Measurements from ENCODE around the gene LPP. TPM values are rescaled to one million over a fixed set of nuclear protein-coding genes. Genes with fewer than 3 reads are reported as not detected.

LPP gene
- total RNA-seq, 4 donors from 2014 or later, result 141 to 248 (median 185) TPM

DNA sequence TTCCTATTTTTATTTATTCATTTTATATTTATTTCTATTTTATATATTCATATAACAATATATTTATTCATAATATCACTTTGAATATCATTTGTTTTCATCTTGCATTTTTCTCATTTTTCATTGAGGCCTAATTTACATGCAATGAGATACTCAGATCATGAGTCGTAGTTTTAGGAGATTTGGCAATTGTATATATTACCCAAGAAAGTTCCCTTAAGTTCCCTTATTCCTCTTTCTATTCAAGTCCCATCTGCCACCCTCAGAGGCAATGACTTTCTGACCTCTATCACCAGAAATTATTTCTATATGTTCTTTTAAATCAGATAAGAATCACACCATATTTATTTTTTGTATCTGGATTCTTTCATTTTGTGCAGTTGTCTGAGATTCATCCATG is 688.7 kb downstream of the LPP start:
- TF ChIP-seq, protein P1, sequence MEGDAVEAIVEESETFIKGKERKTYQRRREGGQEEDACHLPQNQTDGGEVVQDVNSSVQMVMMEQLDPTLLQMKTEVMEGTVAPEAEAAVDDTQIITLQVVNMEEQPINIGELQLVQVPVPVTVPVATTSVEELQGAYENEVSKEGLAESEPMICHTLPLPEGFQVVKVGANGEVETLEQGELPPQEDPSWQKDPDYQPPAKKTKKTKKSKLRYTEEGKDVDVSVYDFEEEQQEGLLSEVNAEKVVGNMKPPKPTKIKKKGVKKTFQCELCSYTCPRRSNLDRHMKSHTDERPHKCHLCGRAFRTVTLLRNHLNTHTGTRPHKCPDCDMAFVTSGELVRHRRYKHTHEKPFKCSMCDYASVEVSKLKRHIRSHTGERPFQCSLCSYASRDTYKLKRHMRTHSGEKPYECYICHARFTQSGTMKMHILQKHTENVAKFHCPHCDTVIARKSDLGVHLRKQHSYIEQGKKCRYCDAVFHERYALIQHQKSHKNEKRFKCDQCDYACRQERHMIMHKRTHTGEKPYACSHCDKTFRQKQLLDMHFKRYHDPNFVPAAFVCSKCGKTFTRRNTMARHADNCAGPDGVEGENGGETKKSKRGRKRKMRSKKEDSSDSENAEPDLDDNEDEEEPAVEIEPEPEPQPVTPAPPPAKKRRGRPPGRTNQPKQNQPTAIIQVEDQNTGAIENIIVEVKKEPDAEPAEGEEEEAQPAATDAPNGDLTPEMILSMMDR (IDR thresholded peaks at IDR 0.05; ENCODE audit: low read depth), result no peak

DNA sequence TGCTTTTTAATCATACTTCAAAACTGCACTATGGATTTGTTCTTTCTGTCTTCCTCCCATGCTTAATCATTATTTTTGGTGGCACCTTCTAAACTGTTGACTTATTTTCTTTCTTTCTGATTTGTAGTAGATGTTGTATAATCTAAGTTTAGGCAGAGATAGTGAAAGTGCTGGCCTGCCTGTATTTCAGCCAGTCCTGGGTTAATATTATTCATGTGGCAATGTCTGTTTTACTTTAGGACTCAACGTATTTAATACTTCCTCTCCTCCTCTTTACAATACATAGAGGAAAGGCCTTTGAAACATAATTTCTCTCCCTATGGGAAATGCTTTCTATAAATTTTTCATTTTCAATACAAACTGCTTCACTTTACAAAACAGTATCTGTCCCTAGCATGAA is 690.1 kb downstream of the LPP start:
- TF ChIP-seq, protein P1 (IDR thresholded peaks at IDR 0.05; ENCODE audit: low read depth), result no peak

DNA sequence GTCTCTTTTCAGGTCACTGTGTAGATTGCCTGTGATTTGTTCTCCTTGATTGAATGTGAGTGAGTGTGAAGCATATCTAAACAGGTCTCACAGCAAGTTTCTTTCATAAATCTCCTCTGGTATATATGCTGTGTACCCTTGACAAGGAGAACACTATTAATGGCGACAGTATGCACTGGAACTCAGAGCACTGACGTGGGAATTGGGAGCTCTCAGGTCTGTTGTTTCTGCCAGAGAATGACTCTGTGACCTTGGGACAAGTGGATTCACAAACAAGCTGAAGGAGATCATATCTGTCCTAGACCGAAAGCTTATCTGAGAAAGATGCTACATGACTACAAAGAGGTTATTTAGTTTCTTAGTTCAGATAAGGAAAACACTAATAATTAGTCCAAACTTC is 691.6 kb downstream of the LPP start:
- TF ChIP-seq, protein P1 (IDR thresholded peaks at IDR 0.05; ENCODE audit: low read depth), result no peak

- TF ChIP-seq, protein P1 (IDR thresholded peaks at IDR 0.05; ENCODE audit: low read depth), result no peak
These were observed 695.0 kb downstream of the LPP start for GRCh38 chr3:188848947-188849346.

- TF ChIP-seq, protein P1 (IDR thresholded peaks at IDR 0.05; ENCODE audit: low read depth), result no peak
These were observed 700.2 kb downstream of the LPP start for GRCh38 chr3:188853856-188854771.

GRCh38 chr3:188854772-188855149 is 700.8 kb downstream of the LPP start:
- TF ChIP-seq, protein P1 (IDR thresholded peaks at IDR 0.05; ENCODE audit: low read depth), result no peak

- TF ChIP-seq, protein P1 (IDR thresholded peaks at IDR 0.05; ENCODE audit: low read depth), result no peak
These were observed 701.7 kb downstream of the LPP start for GRCh38 chr3:188855675-188856074.
